ENCODE measurements around the gene WBP2.
A peak's percentile ranks its signal among the peaks of the same experiment; 100 is the strongest.

WBP2 gene

GRCh38 chr17:75827308-75828075, 27.6 kb downstream of the WBP2 start:
- DNase-seq (ENCODE audit: low read depth), result peak; percentile 62

GRCh38 chr17:75826561-75827307, 28.4 kb downstream of the WBP2 start:
- DNase-seq (ENCODE audit: low read depth), result no peak

GRCh38 chr17:75825748-75826370, 29.3 kb downstream of the WBP2 start:
- DNase-seq (ENCODE audit: low read depth), result no peak

GRCh38 chr17:75825149-75825552, 30.0 kb downstream of the WBP2 start:
- no peak for DNase-seq (ENCODE audit: low read depth)

GRCh38 chr17:75824666-75825065, 30.5 kb downstream of the WBP2 start:
- DNase-seq (ENCODE audit: low read depth), result no peak

GRCh38 chr17:75824050-75824552, 31.0 kb downstream of the WBP2 start:
- DNase-seq (ENCODE audit: low read depth), result no peak

- no peak for DNase-seq (ENCODE audit: low read depth)
Observed at GRCh38 chr17:75823257-75824041, 31.7 kb downstream of the WBP2 start.

- no peak for DNase-seq (ENCODE audit: low read depth)
Observed at GRCh38 chr17:75822800-75823166, 32.4 kb downstream of the WBP2 start.

GRCh38 chr17:75822119-75822799, 32.9 kb downstream of the WBP2 start:
- DNase-seq (ENCODE audit: low read depth), result no peak

- no peak for DNase-seq (ENCODE audit: low read depth)
Observed at GRCh38 chr17:75821552-75821951, 33.6 kb downstream of the WBP2 start.

GRCh38 chr17:75820094-75821080, 34.7 kb downstream of the WBP2 start:
- DNase-seq (ENCODE audit: low read depth), result no peak

GRCh38 chr17:75819678-75820077, 35.5 kb downstream of the WBP2 start:
- no peak for DNase-seq (ENCODE audit: low read depth)

- no peak for DNase-seq (ENCODE audit: low read depth)
Observed at GRCh38 chr17:75819116-75819515, 36.0 kb downstream of the WBP2 start.

- no peak for DNase-seq (ENCODE audit: low read depth)
Observed at GRCh38 chr17:75818326-75818885, 36.7 kb downstream of the WBP2 start.

- DNase-seq (ENCODE audit: low read depth), result no peak
Observed at GRCh38 chr17:75817571-75817970, 37.6 kb downstream of the WBP2 start.

- no peak for DNase-seq (ENCODE audit: low read depth)
Observed at GRCh38 chr17:75816693-75817092, 38.4 kb downstream of the WBP2 start.

- DNase-seq (ENCODE audit: low read depth), result no peak
Observed at GRCh38 chr17:75815399-75815798, 39.7 kb downstream of the WBP2 start.

- no peak for DNase-seq (ENCODE audit: low read depth)
Observed at GRCh38 chr17:75814900-75815373, 40.2 kb downstream of the WBP2 start.

- DNase-seq (ENCODE audit: low read depth), result no peak
Observed at GRCh38 chr17:75814021-75814395, 41.1 kb downstream of the WBP2 start.

Data from activated gamma-delta T cell treated with anti-CD3 and anti-CD28 coated beads, Interleukin-2, amount 50 U/mL, for 16 hours (primary cell).